ENCODE results near the gene ACTG2.

ACTG2 gene

DNA sequence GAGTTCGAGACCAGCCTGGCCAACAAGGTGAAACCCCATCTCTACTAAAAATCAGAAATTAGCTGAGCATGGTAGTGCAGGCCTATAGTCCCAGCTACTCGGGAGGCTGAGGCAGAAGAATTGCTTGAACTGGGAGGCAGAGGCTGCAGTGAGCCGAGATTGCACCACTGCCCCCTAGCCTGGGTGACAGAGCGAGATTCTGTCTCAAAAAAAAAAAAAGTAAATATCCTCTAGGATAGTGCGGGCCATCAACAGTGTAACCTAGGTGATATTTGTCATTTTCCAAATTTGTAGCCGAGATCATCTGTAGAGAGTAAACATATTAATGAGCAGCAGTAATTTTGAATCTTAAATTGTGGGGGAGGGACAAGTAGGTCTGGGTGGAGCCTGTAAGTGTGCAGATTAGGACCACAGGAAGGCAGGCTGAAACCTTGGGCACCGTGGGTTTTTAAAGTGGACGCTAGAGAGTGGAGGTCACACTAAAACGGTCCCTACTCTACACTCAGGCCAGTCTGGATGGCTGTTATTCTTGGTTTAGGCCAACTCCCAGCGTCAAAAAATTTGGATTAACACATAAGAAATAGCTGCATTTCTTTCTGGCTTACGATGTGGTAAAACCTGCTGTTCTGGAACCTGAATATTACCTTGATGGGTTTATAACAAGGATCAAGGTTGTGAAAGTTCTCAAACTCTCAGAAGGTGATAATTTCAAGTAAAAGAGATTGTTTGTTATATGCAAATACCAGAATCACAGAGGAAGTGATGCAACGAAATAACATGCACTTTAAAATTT is 69.2 kb downstream of the ACTG2 start:
- no peaks in the 10 kb centered on the region for H3K4me1 ChIP-seq
- TF ChIP-seq CTCF (IDR thresholded peaks at IDR 0.05), result no peak
- H3K4me3 ChIP-seq (ENCODE audit: low read depth, low read length), result no peak overlapping the region
- no peaks in the 10 kb centered on the region for H3K79me2 ChIP-seq
- no peaks in the 10 kb centered on the region for H3K9me3 ChIP-seq (ENCODE audit: control insufficient read depth, low read length)
- no peak overlapping the region for H3K4me2 ChIP-seq (ENCODE audit: low read length)
- no peak overlapping the region for H3K27ac ChIP-seq
- H2AFZ ChIP-seq, result no peak overlapping the region
- H3K36me3 ChIP-seq (ENCODE audit: control insufficient read depth, insufficient read depth, low read length), result no peaks in the 10 kb centered on the region
- no peak overlapping the region for H3K9ac ChIP-seq
- no peaks in the 10 kb centered on the region for H3K27me3 ChIP-seq (ENCODE audit: control insufficient read depth, insufficient read depth, low read length)

DNA sequence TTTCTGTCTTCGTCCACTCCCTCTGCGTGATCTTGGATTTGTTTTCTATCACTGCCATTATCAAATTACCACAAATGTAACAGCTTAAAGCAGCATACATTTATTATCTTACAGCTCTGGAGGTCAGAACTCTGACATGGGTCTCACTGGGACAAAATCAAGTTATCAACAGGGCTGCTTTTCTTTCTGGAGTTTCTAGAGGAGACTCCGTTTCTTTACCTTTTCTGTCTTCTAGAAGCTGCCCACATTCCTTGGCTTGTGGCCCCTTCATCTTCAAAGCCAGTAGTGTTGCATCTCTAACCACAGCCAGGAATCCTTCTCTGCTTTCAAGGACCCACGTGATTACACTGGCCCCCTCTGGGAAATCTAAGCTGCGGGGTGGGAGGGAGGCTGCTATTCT is 70.0 kb downstream of the ACTG2 start:
- no peaks in the 10 kb centered on the region for H3K9me3 ChIP-seq (ENCODE audit: control insufficient read depth, low read length)
- no peaks in the 10 kb centered on the region for H3K79me2 ChIP-seq
- H3K9ac ChIP-seq, result no peak overlapping the region
- no peak overlapping the region for H2AFZ ChIP-seq
- H3K4me2 ChIP-seq (ENCODE audit: low read length), result no peak overlapping the region
- no peak overlapping the region for H3K4me3 ChIP-seq (ENCODE audit: low read depth, low read length)
- TF ChIP-seq CTCF (IDR thresholded peaks at IDR 0.05), result no peak
- no peaks in the 10 kb centered on the region for H3K27me3 ChIP-seq (ENCODE audit: control insufficient read depth, insufficient read depth, low read length)
- H3K4me1 ChIP-seq, result no peaks in the 10 kb centered on the region
- H3K36me3 ChIP-seq (ENCODE audit: control insufficient read depth, insufficient read depth, low read length), result no peaks in the 10 kb centered on the region
- no peak overlapping the region for H3K27ac ChIP-seq

DNA sequence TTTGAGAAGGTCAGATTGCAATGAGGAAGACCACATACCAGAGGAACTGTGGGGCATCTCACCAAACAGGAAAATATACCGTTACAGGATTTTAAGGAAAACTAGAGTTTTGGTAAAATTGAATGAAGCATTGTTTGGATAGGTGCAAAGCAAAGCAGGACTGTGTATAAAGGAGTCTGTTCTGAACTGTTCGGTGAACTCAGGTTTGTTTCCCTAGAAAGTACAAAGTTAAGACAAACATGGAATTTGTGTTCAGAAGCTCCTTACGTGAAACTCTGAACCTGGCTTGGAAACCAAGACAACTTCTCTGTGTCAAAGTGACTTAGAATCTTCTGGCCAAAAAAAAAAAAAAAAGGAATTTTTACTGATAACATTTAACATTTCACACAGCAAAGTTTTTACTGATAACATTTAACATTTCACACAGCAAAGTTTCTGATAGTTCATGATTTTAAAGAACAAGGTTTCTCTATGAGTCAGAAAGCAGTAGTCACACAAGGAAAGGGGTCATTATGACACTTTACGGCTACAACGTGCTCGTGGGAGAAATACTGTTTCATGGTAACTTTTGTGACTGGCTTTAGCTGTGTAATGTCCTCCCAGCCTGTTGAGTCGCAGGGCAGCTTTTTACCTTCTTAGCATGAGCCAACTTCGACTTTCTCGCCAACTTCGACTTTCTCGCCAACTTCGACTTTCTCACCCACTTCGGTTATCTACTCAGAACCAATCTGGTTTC is 70.7 kb downstream of the ACTG2 start:
- no peak for TF ChIP-seq CTCF (IDR thresholded peaks at IDR 0.05)
- Histone ChIP-seq H3K4me3 (ENCODE audit: low read depth, low read length) (no peak overlapping the region), H2AFZ (no peak overlapping the region)

GRCh38 chr2:73964223-73964622 is 71.4 kb downstream of the ACTG2 start:
- Histone ChIP-seq H3K27me3 (ENCODE audit: control insufficient read depth, insufficient read depth, low read length) (no peaks in the 10 kb centered on the region), H3K27ac (no peak overlapping the region), H2AFZ (no peak overlapping the region), H3K9me3 (ENCODE audit: control insufficient read depth, low read length) (no peaks in the 10 kb centered on the region), H3K4me3 (ENCODE audit: low read depth, low read length) (no peak overlapping the region), H3K79me2 (no peaks in the 10 kb centered on the region), H3K9ac (no peak overlapping the region), H3K4me1 (no peaks in the 10 kb centered on the region), H3K4me2 (ENCODE audit: low read length) (no peak overlapping the region), H3K36me3 (ENCODE audit: control insufficient read depth, insufficient read depth, low read length) (no peaks in the 10 kb centered on the region)
- no peak for TF ChIP-seq CTCF (IDR thresholded peaks at IDR 0.05)

More for the DNA sequence above, 70.7 kb downstream of the ACTG2 start:
- Histone ChIP-seq H3K27me3 (ENCODE audit: control insufficient read depth, insufficient read depth, low read length) (no peaks in the 10 kb centered on the region), H3K4me1 (no peaks in the 10 kb centered on the region), H3K9ac (no peak overlapping the region), H3K79me2 (no peaks in the 10 kb centered on the region), H3K36me3 (ENCODE audit: control insufficient read depth, insufficient read depth, low read length) (no peaks in the 10 kb centered on the region), H3K27ac (no peak overlapping the region), H3K9me3 (ENCODE audit: control insufficient read depth, low read length) (no peaks in the 10 kb centered on the region), H3K4me2 (ENCODE audit: low read length) (no peak overlapping the region)

Data from parathyroid adenoma (tissue), 2 donors.